ACC112 (cell line): ENCODE data around the gene LSAMP.
A peak's percentile ranks its signal among the peaks of the same experiment; 100 is the strongest.

Experiments used
- H2AFZ ChIP-seq: fragments of 200-600 bp; sonication (generic); one replicate; pipeline ENCODE4 v1.6.0; 2017; ENCODE audit warnings: antibody characterized with exemption, low read length; ENCODE audit not compliant: unreplicated experiment
- H3K27ac ChIP-seq: fragments of 200-600 bp; sonication (generic); 2 replicates; pipeline ENCODE4 v1.5.1; 2014; ENCODE audit warnings: low read depth, mild to moderate bottlenecking, antibody characterized with exemption, low read length, moderate library complexity
- H3K27me3 ChIP-seq: fragments of 200-600 bp; sonication (generic); 2 replicates; pipeline ENCODE4 v1.6.1; 2014; ENCODE audit warnings: mild to moderate bottlenecking, antibody characterized with exemption, low read length, moderate library complexity, mixed read lengths; ENCODE audit not compliant: insufficient read depth
- H3K36me3 ChIP-seq: fragments of 200-600 bp; sonication (generic); 2 replicates; pipeline ENCODE4 v1.6.1; 2016; ENCODE audit warnings: mild to moderate bottlenecking, antibody characterized with exemption, low read length, moderate library complexity, mixed read lengths; ENCODE audit not compliant: insufficient read depth
- H3K4me1 ChIP-seq: fragments of 200-600 bp; sonication (generic); one replicate; pipeline ENCODE4 v1.6.1; 2016; ENCODE audit warnings: low read length, mixed read lengths; ENCODE audit not compliant: insufficient read depth, unreplicated experiment, control insufficient read depth
- H3K4me3 ChIP-seq: fragments of 200-600 bp; sonication (generic); 2 replicates; pipeline ENCODE4 v1.5.1; 2014; ENCODE audit warnings: mild to moderate bottlenecking, low read depth, low read length
- H3K79me2 ChIP-seq: fragments of 200-600 bp; sonication (generic); one replicate; pipeline ENCODE4 v1.6.0; 2016; ENCODE audit warnings: low read length; ENCODE audit not compliant: control insufficient read depth, unreplicated experiment, insufficient read depth

The LSAMP gene

DNA sequence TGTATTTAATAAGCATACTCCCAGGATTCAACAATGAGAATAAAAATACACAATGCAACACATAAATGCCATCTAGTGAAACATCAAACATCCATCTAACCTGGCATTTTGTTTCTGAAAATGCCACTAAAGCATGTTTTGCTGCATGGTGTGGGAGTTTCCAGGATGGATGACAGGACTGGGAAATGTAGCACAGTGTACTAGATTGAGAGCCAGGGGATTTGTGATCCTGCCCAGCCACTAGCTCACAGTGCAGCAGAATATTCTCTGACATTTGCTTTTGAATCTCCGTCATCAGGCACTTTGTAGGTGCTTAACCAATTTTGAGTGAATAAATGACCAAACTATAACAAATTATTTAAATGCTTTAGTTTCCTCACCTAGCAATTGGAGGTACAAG lies 417.1 kb downstream of the LSAMP start:
- no peak overlapping the region for H3K27ac ChIP-seq
- H3K79me2 ChIP-seq = no peaks in the 10 kb centered on the region
- H3K4me3 ChIP-seq = no peak overlapping the region
- H3K27me3 ChIP-seq = no peaks in the 10 kb centered on the region
- no peaks in the 10 kb centered on the region for H3K4me1 ChIP-seq
- H3K36me3 ChIP-seq = no peaks in the 10 kb centered on the region
- no peak overlapping the region for H2AFZ ChIP-seq

GRCh38 chr3:116020989-116021388 lies 424.3 kb downstream of the LSAMP start:
- Histone ChIP-seq H3K27me3 (no peaks in the 10 kb centered on the region), H2AFZ (no peak overlapping the region), H3K27ac (no peak overlapping the region), H3K4me1 (no peaks in the 10 kb centered on the region), H3K79me2 (no peaks in the 10 kb centered on the region), H3K36me3 (no peaks in the 10 kb centered on the region), H3K4me3 (no peak overlapping the region)

DNA sequence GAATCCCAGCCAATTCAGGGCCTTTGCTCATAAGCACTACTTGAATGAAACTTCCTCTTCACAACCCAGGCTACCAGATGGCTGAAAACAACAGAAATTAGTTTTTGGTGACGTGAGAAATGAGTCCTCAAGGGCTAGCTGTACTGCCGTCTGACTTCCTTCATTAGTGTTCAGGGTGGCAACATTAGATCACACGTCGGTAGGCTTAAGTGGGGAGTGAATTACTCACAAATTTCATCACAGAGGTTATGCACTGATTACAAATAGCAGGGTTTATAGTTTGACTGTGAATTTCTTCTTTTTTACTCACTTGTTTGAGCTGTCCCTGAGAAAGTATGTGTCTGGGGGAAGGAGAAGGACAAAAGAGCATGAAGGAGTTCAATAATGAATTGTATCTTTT lies 424.8 kb downstream of the LSAMP start:
- H3K4me1 ChIP-seq = no peaks in the 10 kb centered on the region
- no peak overlapping the region for H2AFZ ChIP-seq

GRCh38 chr3:116019254-116019763 lies 426.0 kb downstream of the LSAMP start:
- Histone ChIP-seq H2AFZ (no peak overlapping the region), H3K27ac (no peak overlapping the region), H3K27me3 (no peaks in the 10 kb centered on the region), H3K4me1 (no peaks in the 10 kb centered on the region), H3K4me3 (no peak overlapping the region), H3K79me2 (no peaks in the 10 kb centered on the region), H3K36me3 (no peaks in the 10 kb centered on the region)

More for the DNA sequence above, 424.8 kb downstream of the LSAMP start:
- Histone ChIP-seq H3K4me3 (no peak overlapping the region), H3K79me2 (no peaks in the 10 kb centered on the region), H3K27ac (no peak overlapping the region), H3K27me3 (no peaks in the 10 kb centered on the region), H3K36me3 (no peaks in the 10 kb centered on the region)

- H3K27ac ChIP-seq = no peak overlapping the region
- H3K4me1 ChIP-seq = no peaks in the 10 kb centered on the region
- no peak overlapping the region for H2AFZ ChIP-seq
- no peaks in the 10 kb centered on the region for H3K27me3 ChIP-seq
- H3K36me3 ChIP-seq = no peaks in the 10 kb centered on the region
- H3K79me2 ChIP-seq = no peaks in the 10 kb centered on the region
- no peak overlapping the region for H3K4me3 ChIP-seq
These were observed 426.6 kb downstream of the LSAMP start for GRCh38 chr3:116018646-116019045.

DNA sequence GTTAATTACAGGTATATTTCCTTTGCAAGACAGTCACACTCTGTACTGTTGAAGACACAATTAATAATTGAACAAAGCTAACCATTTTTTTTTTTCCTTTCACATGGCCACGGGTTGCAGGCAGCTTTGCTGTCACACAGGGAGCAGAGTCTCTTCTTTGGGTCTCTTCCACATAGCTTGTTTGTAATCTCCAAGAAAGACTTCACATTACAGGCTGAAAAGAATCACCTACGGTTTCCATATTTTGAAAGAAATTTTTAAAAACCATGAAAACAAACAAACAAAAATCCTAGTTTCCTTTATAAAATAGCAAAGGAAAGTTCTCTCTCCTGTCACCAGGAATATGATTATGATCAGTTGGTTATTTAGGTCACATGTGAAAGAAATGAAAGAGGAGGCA lies 429.4 kb downstream of the LSAMP start:
- Histone ChIP-seq H3K4me3 (no peak overlapping the region), H3K4me1 (no peaks in the 10 kb centered on the region), H3K36me3 (no peaks in the 10 kb centered on the region), H2AFZ (no peak overlapping the region), H3K27ac (no peak overlapping the region), H3K27me3 (no peaks in the 10 kb centered on the region), H3K79me2 (no peaks in the 10 kb centered on the region)

DNA sequence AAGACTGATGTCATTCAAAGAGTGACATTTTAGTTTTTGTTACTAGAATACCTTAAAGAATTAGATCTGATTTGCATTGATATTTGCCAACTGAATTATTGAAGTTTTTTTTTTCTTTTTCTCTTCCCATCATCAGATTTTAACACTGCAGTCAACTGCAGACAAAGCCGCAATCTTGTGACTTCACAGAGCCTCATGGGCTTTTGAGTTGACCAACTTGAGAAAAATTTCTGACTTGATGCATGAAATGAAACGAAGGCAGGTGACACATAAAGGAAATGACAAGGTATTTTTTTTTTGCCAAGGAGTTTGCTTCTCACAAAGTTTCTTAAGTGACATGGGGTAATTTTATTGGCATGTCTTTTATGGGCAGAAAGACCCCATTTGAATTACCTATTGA lies 438.3 kb downstream of the LSAMP start:
- no peak overlapping the region for H2AFZ ChIP-seq

GRCh38 chr3:116005404-116005803 lies 439.9 kb downstream of the LSAMP start:
- Histone ChIP-seq H3K27me3 (no peaks in the 10 kb centered on the region), H2AFZ (peak overlapping the region; percentile 39), H3K36me3 (no peaks in the 10 kb centered on the region), H3K4me1 (peaks cover 58% of the 10 kb centered on the region), H3K79me2 (no peaks in the 10 kb centered on the region), H3K27ac (peak overlapping the region; percentile 94), H3K4me3 (peak overlapping the region; percentile 6; the same call in 1 of the 2 replicates)

More for the DNA sequence above, 438.3 kb downstream of the LSAMP start:
- Histone ChIP-seq H3K27ac (no peak overlapping the region; the same call in 1 of the 2 replicates), H3K36me3 (no peaks in the 10 kb centered on the region), H3K79me2 (no peaks in the 10 kb centered on the region), H3K4me3 (no peak overlapping the region), H3K4me1 (peaks cover 42% of the 10 kb centered on the region), H3K27me3 (no peaks in the 10 kb centered on the region)

- H2AFZ ChIP-seq = no peak overlapping the region
- H3K27me3 ChIP-seq = no peaks in the 10 kb centered on the region
- H3K36me3 ChIP-seq = no peaks in the 10 kb centered on the region
- H3K4me3 ChIP-seq = no peak overlapping the region
- H3K27ac ChIP-seq = peak overlapping the region; percentile 96
- no peaks in the 10 kb centered on the region for H3K79me2 ChIP-seq
- H3K4me1 ChIP-seq = peaks cover 68% of the 10 kb centered on the region
These were observed 443.1 kb downstream of the LSAMP start for GRCh38 chr3:116002235-116002634.

DNA sequence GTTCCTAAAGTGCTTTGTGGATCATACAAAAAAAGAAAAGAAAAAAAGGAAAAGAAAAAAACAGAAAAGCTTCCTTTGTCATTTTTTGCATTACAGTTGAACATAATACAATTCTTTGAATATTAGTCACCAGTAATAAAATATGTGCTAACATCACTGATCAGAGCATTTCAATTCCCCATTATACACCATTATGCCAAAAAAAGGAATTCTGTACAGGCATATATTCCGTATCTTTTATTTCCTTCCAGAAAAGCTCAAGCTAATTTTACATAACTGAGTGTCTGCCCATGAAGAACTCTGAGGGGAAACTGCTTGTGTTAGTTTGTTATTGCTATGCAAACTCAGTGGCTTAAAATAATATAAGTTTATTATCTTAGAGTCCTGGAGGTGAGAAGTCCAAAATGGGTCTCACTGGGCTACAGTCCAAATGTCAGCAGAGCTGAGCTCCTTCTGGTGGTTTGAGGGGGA lies 444.1 kb downstream of the LSAMP start:
- H3K27me3 ChIP-seq = no peaks in the 10 kb centered on the region
- peak overlapping the region; percentile 15 for H3K4me3 ChIP-seq
- H3K36me3 ChIP-seq = no peaks in the 10 kb centered on the region
- peaks cover 65% of the 10 kb centered on the region for H3K4me1 ChIP-seq
- H2AFZ ChIP-seq = peak overlapping the region; percentile 34
- peak overlapping the region; percentile 96 for H3K27ac ChIP-seq
- no peaks in the 10 kb centered on the region for H3K79me2 ChIP-seq

DNA sequence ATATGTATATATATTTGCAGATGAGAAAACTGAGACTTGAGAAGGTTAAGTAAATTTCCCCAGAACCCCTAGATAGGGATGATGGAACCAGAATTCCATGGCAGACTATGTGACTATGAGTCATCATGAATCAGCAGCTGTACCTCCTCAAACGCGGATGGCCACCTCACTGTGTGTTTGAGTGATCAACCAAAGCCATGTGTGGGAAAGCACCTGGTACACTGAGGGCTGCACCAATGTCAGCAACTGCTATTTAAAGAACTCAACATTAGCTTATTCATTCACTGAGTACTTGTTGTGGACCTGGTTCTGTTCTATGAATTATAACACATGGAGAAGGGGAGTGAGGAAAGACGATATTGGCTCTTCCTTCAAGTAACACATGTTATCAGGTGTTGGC lies 445.0 kb downstream of the LSAMP start:
- H3K79me2 ChIP-seq = no peaks in the 10 kb centered on the region
- H2AFZ ChIP-seq = no peak overlapping the region
- peak overlapping the region; percentile 96 for H3K27ac ChIP-seq
- peak overlapping the region; percentile 15 for H3K4me3 ChIP-seq
- peaks cover 57% of the 10 kb centered on the region for H3K4me1 ChIP-seq
- H3K36me3 ChIP-seq = no peaks in the 10 kb centered on the region
- no peaks in the 10 kb centered on the region for H3K27me3 ChIP-seq
